CD4-positive, alpha-beta T cell treated with Interleukin-10 for 1 hour (primary cell): ENCODE measurements around the gene SHISA7.

Experiments used
- DNase-seq: peaks from one replicate; pipeline ENCODE4 v3.0.0-alpha.2; 2020

The SHISA7 gene

GRCh38 chr19:55443045-55443823 is at the start of gene SHISA7:
Gene SHISA7, minus strand, starts transcription at chr19:55443300. Its CDS starts 437 bp downstream, at chr19:55442863.
- DNase-seq = no peak

- DNase-seq = no peak
Observed at GRCh38 chr19:55492362-55492944, 49.4 kb upstream of the SHISA7 start.

GRCh38 chr19:55491546-55492360 is 48.7 kb upstream of the SHISA7 start:
- DNase-seq = no peak

GRCh38 chr19:55490478-55491432 is 47.7 kb upstream of the SHISA7 start:
- no peak for DNase-seq

- no peak for DNase-seq
Observed at GRCh38 chr19:55489711-55490477, 46.8 kb upstream of the SHISA7 start.

GRCh38 chr19:55488986-55489710 is 46.0 kb upstream of the SHISA7 start:
- DNase-seq = no peak

- no peak for DNase-seq
Observed at GRCh38 chr19:55487924-55488687, 45.0 kb upstream of the SHISA7 start, which contains the start of gene SSC5D. Gene SSC5D, plus strand, starts transcription at chr19:55488436. Its CDS starts 154 bp downstream, at chr19:55488590.

- no peak for DNase-seq
Observed at GRCh38 chr19:55486971-55487923, 44.1 kb upstream of the SHISA7 start.

- no peak for DNase-seq
Observed at GRCh38 chr19:55486043-55486970, 43.2 kb upstream of the SHISA7 start.

GRCh38 chr19:55485439-55486011 is 42.4 kb upstream of the SHISA7 start:
- no peak for DNase-seq

- peak; percentile 74 for DNase-seq
Observed at GRCh38 chr19:55484593-55485438, 41.7 kb upstream of the SHISA7 start, which contains the start of gene NAT14. Gene NAT14, plus strand, starts transcription at chr19:55485188. Its CDS starts 521 bp downstream, at chr19:55485709.

- no peak for DNase-seq
Observed at GRCh38 chr19:55483706-55484592, 40.8 kb upstream of the SHISA7 start.

- DNase-seq = no peak
Observed at GRCh38 chr19:55482967-55483705, 40.0 kb upstream of the SHISA7 start.
